Testis (tissue), 3 donors: ENCODE measurements around the gene DUS4L. TPM values are rescaled to one million over a fixed set of nuclear protein-coding genes. Genes with fewer than 3 reads are reported as not detected.

Experiments
- DNase-seq: peaks from one replicate; pipeline ENCODE4 v3.0.0-alpha.2; 2019
- H3K27ac ChIP-seq, 2 donors: fragments of 200-600 bp; sonication (generic); one replicate each; pipeline ENCODE4 v1.5.1; 2019
- H3K27me3 ChIP-seq: fragments of 200-600 bp; sonication (generic); one replicate; pipeline ENCODE4 v1.5.1; 2019
- H3K36me3 ChIP-seq: fragments of 200-600 bp; sonication (generic); one replicate; pipeline ENCODE4 v1.5.1; 2017; ENCODE audit warnings: low read depth; ENCODE audit errors: missing control alignments
- H3K4me1 ChIP-seq: fragments of 200-600 bp; sonication (generic); one replicate; pipeline ENCODE4 v1.5.1; 2019
- H3K4me3 ChIP-seq, 2 donors: fragments of 200-600 bp; sonication (generic); one replicate each; pipeline ENCODE4 v1.5.1; 2017 to 2019
- H3K9me3 ChIP-seq: fragments of 200-600 bp; sonication (generic); one replicate; pipeline ENCODE4 v1.5.1; 2017
- CTCF ChIP-seq, 3 experiments: fragments of 450-650 bp in 2 of 3; fragments of 200-600 bp in 1 of 3; sonication (generic) in 1 of 3; IDR thresholded peaks; one replicate each; pipeline ENCODE4 v1.5.1; 2016 to 2019; ENCODE audit warnings: antibody characterized with exemption in 3 of 3, mild to moderate bottlenecking in 2 of 3, moderate library complexity in 1 of 3
- POLR2A ChIP-seq: fragments of 450-650 bp; IDR thresholded peaks from one replicate; pipeline ENCODE4 v1.6.1; 2017; ENCODE audit warnings: antibody characterized with exemption, mild to moderate bottlenecking, moderate library complexity
- WGBS, 2 donors: methylation state at CpG; one replicate each; pipeline ENCODE4 v1.1.5; 2018; 5-methylcytosine and 5-hydroxymethylcytosine counted together
- intact Hi-C: fragments of 100-400 bp; cut with DNase I; formaldehyde crosslinking; loops from one replicate; pipeline ENCODE4 v1.15.1; 2023; ENCODE audit warnings: low total_unique reads
- polyA plus RNA-seq: library from polyadenylated mRNA; stranded (reverse); fragments of 350-450 nt; fragmentation: Illumina TruSeq; extraction: RNeasy Lipid Tissue Mini Kit (QIAGEN cat#74804); gene quantifications from one replicate; pipeline ENCODE4 v1.2.3, GENCODE V29; 2014; ENCODE audit warnings: low read depth, low replicate concordance; ENCODE audit not compliant: insufficient read depth
- total RNA-seq, 2 donors: library from RNA; depleted of rRNA; stranded (reverse); fragments of >200 nt; gene quantifications; one replicate each; pipeline ENCODE4 v1.2.3, GENCODE V29; 2016

The DUS4L gene
- total and polyA plus RNA-seq, 3 donors from 2014 or later = 9.5 to 30.2 (median 19.5) TPM

GRCh38 chr7:107560898-107561516 is 2.8 kb upstream of the DUS4L start:
- DNase-seq = no peak
- Histone ChIP-seq H3K4me1 (peaks cover 7% of the 10 kb centered on the region), H3K27ac (no peak overlapping the region), H3K4me3 (no peak overlapping the region), H3K36me3 (no peaks in the 10 kb centered on the region), H3K27me3 (no peaks in the 10 kb centered on the region), H3K9me3 (no peaks in the 10 kb centered on the region)
- TF ChIP-seq POLR2A (no peak), CTCF (IDR thresholded peaks at IDR 0.05) (no peak)
- intact Hi-C loops = no loop called here
- WGBS, 2 donors = 68 to 72% methylated on average over 6 of the region's 6 CpGs

- WGBS, 2 donors = 3 to 4% methylated on average over 14 to 21 of the region's 21 CpGs
- intact Hi-C loops = no loop called here
- H3K36me3 ChIP-seq = no peaks in the 10 kb centered on the region
- DNase-seq = no peak
- peak overlapping the region; percentile 88 to 99 for H3K4me3 ChIP-seq
- TF ChIP-seq POLR2A (no peak), CTCF (IDR thresholded peaks at IDR 0.05) (no peak)
- H3K27me3 ChIP-seq = no peaks in the 10 kb centered on the region
- H3K4me1 ChIP-seq = peaks cover 7% of the 10 kb centered on the region
- peak overlapping the region; percentile 87 to 95 for H3K27ac ChIP-seq
- H3K9me3 ChIP-seq = no peaks in the 10 kb centered on the region
Observed at GRCh38 chr7:107563081-107563774, 543 bp upstream of the DUS4L start.

GRCh38 chr7:107564553-107565298 is 955 bp downstream of the DUS4L start:
- H3K27me3 ChIP-seq = no peaks in the 10 kb centered on the region
- intact Hi-C loops = no loop called here
- WGBS, 2 donors = 27% methylated on average over 9 of the region's 9 CpGs
- peak overlapping the region; percentile 87 to 95 for H3K27ac ChIP-seq
- H3K36me3 ChIP-seq = no peaks in the 10 kb centered on the region
- peak overlapping the region; percentile 88 to 99 for H3K4me3 ChIP-seq
- peaks cover 7% of the 10 kb centered on the region for H3K4me1 ChIP-seq
- TF ChIP-seq POLR2A (no peak), CTCF (IDR thresholded peaks at IDR 0.05) (no peak)
- H3K9me3 ChIP-seq = no peaks in the 10 kb centered on the region
- no peak for DNase-seq

GRCh38 chr7:107570298-107570697 is 6.5 kb downstream of the DUS4L start:
- Histone ChIP-seq H3K36me3 (no peaks in the 10 kb centered on the region), H3K9me3 (no peaks in the 10 kb centered on the region), H3K4me3 (no peak overlapping the region), H3K27ac (no peak overlapping the region), H3K27me3 (no peaks in the 10 kb centered on the region), H3K4me1 (no peaks in the 10 kb centered on the region)
- TF ChIP-seq CTCF (IDR thresholded peaks at IDR 0.05) = no peak
- no peak for TF ChIP-seq POLR2A
- intact Hi-C loops = no loop called here
- DNase-seq = no peak
- 95 to 100% methylated on average over 1 to 2 of the region's 2 CpGs for WGBS, 2 donors
